HEK293 (cell line): ENCODE data around the gene CCDC57.

ENCODE experiments used
- CTCF ChIA-PET: fragments of 350-600 bp; formaldehyde crosslinking; extraction: SDS; loops from one replicate; lab custom pipeline; 2021; ENCODE audit warnings: antibody characterized with exemption; lab: Yijun Ruan, JAX
- POLR2A ChIA-PET: fragments of 300-600 bp; formaldehyde crosslinking; extraction: SDS; loops from one replicate; lab custom pipeline; 2020; ENCODE audit warnings: antibody characterized with exemption, inconsistent platforms; lab: Yijun Ruan, JAX
- H3K27ac ChIP-seq: fragments of 200-500 bp; sonication (Bioruptor generic); 2 replicates; pipeline ENCODE4 v1.5.1; 2014; ENCODE audit warnings: low read depth, low read length, control low read depth, inconsistent platforms; ENCODE audit errors: extremely low read depth
- H3K36me3 ChIP-seq, 2 experiments: fragments of 200-500 bp in 1 of 2; sonication (Bioruptor generic) in 1 of 2; 1 replicate in 1 of 2; 2 replicates in 1 of 2; pipeline ENCODE4 v1.5.1; 2014 to 2017; ENCODE audit warnings: inconsistent platforms in 2 of 2, low read length in 2 of 2; ENCODE audit not compliant: control insufficient read depth in 2 of 2, insufficient read depth in 1 of 2
- H3K4me1 ChIP-seq: fragments of 200-500 bp; sonication (Bioruptor generic); 2 replicates; pipeline ENCODE4 v1.5.1; 2014; ENCODE audit warnings: mild to moderate bottlenecking, low read length, inconsistent platforms; ENCODE audit not compliant: control insufficient read depth, insufficient read depth
- H3K4me3 ChIP-seq: 2 replicates; pipeline ENCODE4 v1.5.1; 2011; ENCODE audit warnings: low read depth, mild to moderate bottlenecking, control low read depth, low read length, moderate library complexity
- H3K9me3 ChIP-seq: fragments of 200-500 bp; sonication (Bioruptor generic); 2 replicates; pipeline ENCODE4 v1.5.1; 2014; ENCODE audit warnings: low read depth, low read length, inconsistent platforms; ENCODE audit not compliant: control insufficient read depth, insufficient read depth
- GFI1B ChIP-seq: fragments of 450-650 bp; formaldehyde crosslinking; IDR thresholded peaks from 2 replicates; pipeline ENCODE4 v1.5.1; 2016; ENCODE audit warnings: missing biosample characterization, missing genetic modification characterization
- GLIS1 ChIP-seq: fragments of 450-650 bp; formaldehyde crosslinking; IDR thresholded peaks from 2 replicates; pipeline ENCODE4 v1.5.1; 2016; ENCODE audit warnings: missing biosample characterization, missing genetic modification characterization
- GLIS2 ChIP-seq: fragments of 450-650 bp; formaldehyde crosslinking; IDR thresholded peaks from 2 replicates; pipeline ENCODE4 v1.5.1; 2016; ENCODE audit warnings: missing biosample characterization, missing genetic modification characterization
- KLF1 ChIP-seq: fragments of 450-650 bp; formaldehyde crosslinking; IDR thresholded peaks from 2 replicates; pipeline ENCODE4 v1.5.1; 2016; ENCODE audit warnings: missing biosample characterization, missing genetic modification characterization
- KLF10 ChIP-seq: fragments of 450-650 bp; IDR thresholded peaks from 2 replicates; pipeline ENCODE4 v1.5.1; 2018; ENCODE audit warnings: missing biosample characterization, mild to moderate bottlenecking, missing genetic modification characterization
- SP2 ChIP-seq: fragments of 450-650 bp; formaldehyde crosslinking; IDR thresholded peaks from 2 replicates; pipeline ENCODE4 v1.5.1; 2016; ENCODE audit warnings: missing biosample characterization, missing genetic modification characterization
- YY2 ChIP-seq: fragments of 450-650 bp; formaldehyde crosslinking; IDR thresholded peaks from 2 replicates; pipeline ENCODE4 v1.5.1; 2016; ENCODE audit warnings: missing biosample characterization, missing genetic modification characterization
- ZNF10 ChIP-seq: fragments of 450-650 bp; formaldehyde crosslinking; IDR thresholded peaks from 2 replicates; pipeline ENCODE4 v1.5.1; 2017; ENCODE audit warnings: missing biosample characterization, missing genetic modification characterization
- ZNF174 ChIP-seq: fragments of 450-650 bp; formaldehyde crosslinking; IDR thresholded peaks from 2 replicates; pipeline ENCODE4 v1.5.0; 2017; ENCODE audit warnings: missing biosample characterization, mild to moderate bottlenecking, missing genetic modification characterization
- ZNF2 ChIP-seq: fragments of 450-650 bp; formaldehyde crosslinking; IDR thresholded peaks from 2 replicates; pipeline ENCODE4 v1.5.1; 2016; ENCODE audit warnings: missing biosample characterization, missing genetic modification characterization
- ZNF561 ChIP-seq: fragments of 450-650 bp; IDR thresholded peaks from 2 replicates; pipeline ENCODE4 v1.5.1; 2018; ENCODE audit warnings: missing biosample characterization, missing genetic modification characterization, borderline replicate concordance
- ZNF610 ChIP-seq: fragments of 450-650 bp; formaldehyde crosslinking; IDR thresholded peaks from 2 replicates; pipeline ENCODE4 v1.5.1; 2016; ENCODE audit warnings: missing biosample characterization, missing genetic modification characterization, borderline replicate concordance
- TF ChIP-seq, protein P1 (sequence below): fragments of 450-650 bp; formaldehyde crosslinking; IDR thresholded peaks from 2 replicates; pipeline ENCODE4 v1.5.1; 2016; ENCODE audit warnings: missing biosample characterization, missing genetic modification characterization

Gene CCDC57

DNA sequence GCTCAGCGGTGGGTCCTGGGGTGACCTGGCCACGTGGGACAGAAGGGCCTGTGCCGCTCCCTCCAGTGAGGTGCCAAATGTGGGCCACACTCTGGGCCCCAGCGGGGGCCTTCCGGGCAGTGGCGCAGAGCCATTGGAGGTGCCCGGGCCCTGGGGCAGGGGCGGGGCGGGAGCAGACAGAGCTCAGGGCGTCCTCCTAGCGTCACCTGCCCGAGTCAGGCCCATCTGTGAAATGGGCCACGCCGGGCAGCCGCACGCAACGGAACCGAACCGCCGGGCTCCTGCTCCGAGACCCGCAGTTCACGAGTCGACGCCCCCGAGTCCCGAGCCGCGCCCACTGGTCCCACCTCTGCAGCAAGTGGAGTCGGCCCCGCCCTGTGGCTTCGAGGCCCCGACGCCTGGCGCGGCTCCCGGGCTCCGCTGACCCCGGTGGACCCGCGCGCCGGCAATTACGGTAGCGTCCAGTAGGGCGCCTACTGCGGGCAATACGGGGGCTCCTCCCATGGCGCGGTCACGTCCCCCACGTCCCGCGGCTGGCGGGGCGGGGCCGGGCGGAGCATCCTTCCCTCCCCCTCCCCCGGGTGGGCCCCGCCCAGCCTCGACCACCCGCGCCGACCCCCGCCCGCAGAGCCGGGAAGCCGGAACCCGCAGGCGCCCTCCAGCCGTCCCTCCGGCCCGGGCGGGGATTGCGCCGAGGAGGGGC is 18.1 kb upstream of the CCDC57 start:
- no peaks in the 10 kb centered on the region for H3K9me3 ChIP-seq
- no peaks in the 10 kb centered on the region for H3K36me3 ChIP-seq
- H3K4me3 ChIP-seq: no peak overlapping the region
- CTCF ChIA-PET: interaction anchor here (0.8 kb wide), 1 partner anchor 179 kb away, joined by 4 read pairs; no protein-coding TSS in a partner anchor
- H3K27ac ChIP-seq: no peak overlapping the region
- POLR2A ChIA-PET: no interaction called here
- TF ChIP-seq ZNF2 (tag by site-specific recombination): no peak
- TF ChIP-seq KLF1 (tag by site-specific recombination): peak; percentile 72
- TF ChIP-seq, protein P1, sequence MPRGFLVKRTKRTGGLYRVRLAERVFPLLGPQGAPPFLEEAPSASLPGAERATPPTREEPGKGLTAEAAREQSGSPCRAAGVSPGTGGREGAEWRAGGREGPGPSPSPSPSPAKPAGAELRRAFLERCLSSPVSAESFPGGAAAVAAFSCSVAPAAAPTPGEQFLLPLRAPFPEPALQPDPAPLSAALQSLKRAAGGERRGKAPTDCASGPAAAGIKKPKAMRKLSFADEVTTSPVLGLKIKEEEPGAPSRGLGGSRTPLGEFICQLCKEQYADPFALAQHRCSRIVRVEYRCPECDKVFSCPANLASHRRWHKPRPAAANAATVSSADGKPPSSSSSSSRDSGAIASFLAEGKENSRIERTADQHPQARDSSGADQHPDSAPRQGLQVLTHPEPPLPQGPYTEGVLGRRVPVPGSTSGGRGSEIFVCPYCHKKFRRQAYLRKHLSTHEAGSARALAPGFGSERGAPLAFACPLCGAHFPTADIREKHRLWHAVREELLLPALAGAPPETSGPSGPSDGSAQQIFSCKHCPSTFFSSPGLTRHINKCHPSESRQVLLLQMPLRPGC (tag by site-specific recombination): no peak
- no peak for TF ChIP-seq ZNF610 (tag by site-specific recombination)
- TF ChIP-seq KLF10: 0 out of 2 replicates have a peak, but pooled peaks have one; percentile 15
- peak; percentile 64 for TF ChIP-seq ZNF10 (tag by site-specific recombination)
- TF ChIP-seq, all 188 proteins: peak for 3
- H3K4me1 ChIP-seq: no peaks in the 10 kb centered on the region

DNA sequence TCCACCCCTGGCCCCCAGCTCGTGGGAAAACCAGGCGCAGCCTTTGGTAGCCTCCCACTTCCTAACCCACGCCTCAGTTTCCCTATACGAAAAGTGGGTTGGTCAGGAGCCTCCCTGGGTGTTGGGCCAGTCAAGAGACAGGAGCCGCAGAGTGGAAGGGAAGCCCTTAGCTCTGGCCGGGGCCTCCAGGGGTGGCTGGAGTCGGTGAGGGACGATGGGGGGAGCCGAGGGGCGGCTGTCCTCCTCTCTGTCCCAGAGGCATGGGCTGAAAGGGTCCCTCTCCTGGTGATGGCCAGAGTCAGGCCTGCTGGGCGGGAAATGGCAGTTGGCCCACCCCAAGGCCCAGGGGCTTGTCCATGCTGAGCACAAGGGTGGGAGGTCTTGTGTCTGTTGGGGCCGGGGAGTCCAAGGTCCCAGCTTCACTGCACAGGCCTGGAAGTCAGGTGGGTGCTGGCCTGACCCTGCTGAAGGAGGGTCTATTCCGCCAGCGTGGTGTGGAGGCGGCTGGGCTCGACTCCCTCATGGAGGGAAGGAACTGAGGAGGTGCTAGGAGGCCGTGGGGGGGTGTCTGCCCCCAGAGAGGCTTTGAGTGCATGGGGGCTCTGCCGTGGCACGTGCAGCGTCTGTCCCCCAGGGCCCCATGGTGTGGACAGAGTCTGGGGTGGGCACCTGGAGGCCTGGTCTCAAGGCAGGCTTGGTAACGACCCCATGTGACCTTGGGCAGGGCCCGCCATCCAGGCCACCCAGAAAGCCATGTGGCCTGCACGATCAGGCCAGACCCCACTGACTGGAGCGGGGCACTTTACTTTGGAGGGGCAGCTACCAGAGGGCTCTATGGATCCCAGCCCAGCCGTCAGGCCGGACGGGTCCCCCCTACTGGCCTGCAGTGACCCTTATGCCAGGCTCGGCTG is 17.3 kb upstream of the CCDC57 start:
- Histone ChIP-seq H3K36me3 (no peaks in the 10 kb centered on the region), H3K9me3 (no peaks in the 10 kb centered on the region), H3K27ac (no peak overlapping the region), H3K4me1 (no peaks in the 10 kb centered on the region), H3K4me3 (no peak overlapping the region)
- CTCF ChIA-PET: interaction anchor here (0.8 to 1.4 kb wide), 2 partner anchors 25 to 180 kb away, joined by 4 to 6 read pairs; no protein-coding TSS in a partner anchor
- peak; percentile 68 for TF ChIP-seq GLIS2 (tag by site-specific recombination)
- no peak for TF ChIP-seq ZNF561
- TF ChIP-seq SP2: peak; percentile 37; the same call in 1 of the 2 replicates
- POLR2A ChIA-PET: no interaction called here

DNA sequence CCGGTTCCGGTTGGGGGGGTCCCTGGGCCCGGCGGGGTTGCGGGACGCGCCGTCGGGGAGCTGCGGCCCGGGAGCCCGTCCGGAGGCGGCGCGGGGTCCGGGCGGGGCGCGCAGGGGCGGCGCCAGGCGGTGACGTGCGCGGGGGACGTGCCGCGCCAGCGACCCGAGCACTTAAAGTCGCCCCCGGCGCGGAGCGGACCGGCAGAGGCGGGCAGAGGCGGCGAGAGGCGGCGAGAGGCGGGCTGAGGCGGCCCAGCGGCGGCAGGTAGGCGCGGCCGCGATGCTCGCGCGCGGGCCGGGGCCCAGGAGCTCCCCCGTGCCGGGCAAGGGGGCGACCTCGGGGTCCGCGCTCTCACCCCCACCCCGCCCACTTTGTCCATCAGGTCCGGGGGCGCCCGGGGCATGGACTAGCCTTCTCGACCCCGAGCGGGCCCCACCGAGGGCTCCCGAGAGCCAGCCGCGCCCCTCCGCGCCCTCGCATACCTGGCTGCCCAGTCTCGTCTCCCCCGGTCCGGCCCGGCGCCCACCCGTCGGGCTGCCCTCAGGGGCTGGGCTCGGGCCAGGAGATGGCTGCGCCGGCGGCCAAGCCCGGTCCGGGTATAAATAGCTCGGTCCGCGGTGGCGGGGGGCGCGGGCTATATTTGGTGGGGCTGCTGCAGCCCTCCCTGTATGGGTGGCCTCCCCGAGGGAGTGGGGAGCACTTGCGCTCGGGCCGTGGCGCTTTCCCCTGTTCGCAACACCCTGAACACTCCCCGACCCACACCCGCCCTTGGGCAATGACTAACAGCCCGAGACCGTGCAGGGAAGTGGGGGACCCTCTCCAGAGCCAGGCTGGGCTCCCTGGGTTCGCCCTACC is 16.4 kb upstream of the CCDC57 start, which contains the start of gene SLC16A3:
SLC16A3 (plus strand) TSS at position 201 of the 856 bp plus-strand sequence. CDS start 6,967 bp downstream, outside the sequence.
- ChIA-PET CTCF (interaction anchor here (0.6 to 1.4 kb wide), 3 partner anchors 10 to 32 kb away, joined by 3 to 6 read pairs (median 3); no protein-coding TSS in a partner anchor), POLR2A (interaction anchor here (0.5 kb wide), 1 partner anchor 97 kb away, joined by 3 read pairs; no protein-coding TSS in a partner anchor)
- Histone ChIP-seq H3K9me3 (no peaks in the 10 kb centered on the region), H3K27ac (no peak within 1 kb of the TSS), H3K36me3 (no peaks in the 10 kb centered on the region), H3K4me3 (no peak within 1 kb of the TSS), H3K4me1 (no peaks in the 10 kb centered on the region)
- TF ChIP-seq YY2 (no peak), GLIS1 (tag by site-specific recombination) (no peak), GFI1B (tag by site-specific recombination) (no peak), ZNF174 (tag by site-specific recombination) (no peak)
